ENCODE data around the gene COG5. TPM values are rescaled to one million over a fixed set of nuclear protein-coding genes. Genes with fewer than 3 reads are reported as not detected.

COG5 gene
- total RNA-seq, 1 experiment from 2014 or later = 29.1 TPM

DNA sequence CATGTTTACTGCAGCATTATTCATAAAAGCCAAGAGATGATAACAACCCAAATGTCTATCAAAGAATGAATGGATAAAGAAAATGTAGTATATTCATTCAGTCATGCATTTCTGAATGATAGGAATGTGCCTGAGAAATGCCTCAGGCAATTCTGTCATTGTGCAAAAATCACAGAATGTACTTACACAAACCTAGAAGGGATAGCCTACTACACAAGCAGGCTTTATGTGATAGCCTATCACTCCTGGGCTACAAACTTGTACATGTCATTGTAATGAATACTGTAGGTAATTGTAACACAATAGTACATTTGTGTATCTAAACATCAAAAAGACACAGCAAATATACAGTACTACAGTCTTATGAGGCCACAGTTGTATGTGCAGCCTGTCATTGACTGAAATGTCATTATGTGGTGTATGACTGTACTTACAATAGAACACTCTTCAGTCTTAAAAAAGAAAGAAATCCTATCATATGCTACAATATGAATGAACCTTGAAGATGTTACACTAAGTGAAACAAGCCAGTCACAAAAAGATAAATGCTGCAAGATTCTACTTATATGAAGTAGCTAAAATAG lies 235.6 kb downstream of the COG5 start:
- no peaks in the 10 kb centered on the region for H3K9me3 ChIP-seq (ENCODE audit: control insufficient read depth, insufficient read depth, low read depth, low read length)
- no peaks in the 10 kb centered on the region for H3K27me3 ChIP-seq (ENCODE audit: control insufficient read depth, insufficient read depth, low read length)
- TF ChIP-seq SIN3A (IDR thresholded peaks at IDR 0.05; ENCODE audit: borderline replicate concordance, insufficient read depth, low read depth, low read length) = no peak
- TF ChIP-seq, protein P1, sequence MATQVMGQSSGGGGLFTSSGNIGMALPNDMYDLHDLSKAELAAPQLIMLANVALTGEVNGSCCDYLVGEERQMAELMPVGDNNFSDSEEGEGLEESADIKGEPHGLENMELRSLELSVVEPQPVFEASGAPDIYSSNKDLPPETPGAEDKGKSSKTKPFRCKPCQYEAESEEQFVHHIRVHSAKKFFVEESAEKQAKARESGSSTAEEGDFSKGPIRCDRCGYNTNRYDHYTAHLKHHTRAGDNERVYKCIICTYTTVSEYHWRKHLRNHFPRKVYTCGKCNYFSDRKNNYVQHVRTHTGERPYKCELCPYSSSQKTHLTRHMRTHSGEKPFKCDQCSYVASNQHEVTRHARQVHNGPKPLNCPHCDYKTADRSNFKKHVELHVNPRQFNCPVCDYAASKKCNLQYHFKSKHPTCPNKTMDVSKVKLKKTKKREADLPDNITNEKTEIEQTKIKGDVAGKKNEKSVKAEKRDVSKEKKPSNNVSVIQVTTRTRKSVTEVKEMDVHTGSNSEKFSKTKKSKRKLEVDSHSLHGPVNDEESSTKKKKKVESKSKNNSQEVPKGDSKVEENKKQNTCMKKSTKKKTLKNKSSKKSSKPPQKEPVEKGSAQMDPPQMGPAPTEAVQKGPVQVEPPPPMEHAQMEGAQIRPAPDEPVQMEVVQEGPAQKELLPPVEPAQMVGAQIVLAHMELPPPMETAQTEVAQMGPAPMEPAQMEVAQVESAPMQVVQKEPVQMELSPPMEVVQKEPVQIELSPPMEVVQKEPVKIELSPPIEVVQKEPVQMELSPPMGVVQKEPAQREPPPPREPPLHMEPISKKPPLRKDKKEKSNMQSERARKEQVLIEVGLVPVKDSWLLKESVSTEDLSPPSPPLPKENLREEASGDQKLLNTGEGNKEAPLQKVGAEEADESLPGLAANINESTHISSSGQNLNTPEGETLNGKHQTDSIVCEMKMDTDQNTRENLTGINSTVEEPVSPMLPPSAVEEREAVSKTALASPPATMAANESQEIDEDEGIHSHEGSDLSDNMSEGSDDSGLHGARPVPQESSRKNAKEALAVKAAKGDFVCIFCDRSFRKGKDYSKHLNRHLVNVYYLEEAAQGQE (IDR thresholded peaks at IDR 0.05; ENCODE audit: insufficient read depth in 1 of 2, low read depth in 2 of 2, low read length in 1 of 2) = no peak
- TF ChIP-seq, protein P2, sequence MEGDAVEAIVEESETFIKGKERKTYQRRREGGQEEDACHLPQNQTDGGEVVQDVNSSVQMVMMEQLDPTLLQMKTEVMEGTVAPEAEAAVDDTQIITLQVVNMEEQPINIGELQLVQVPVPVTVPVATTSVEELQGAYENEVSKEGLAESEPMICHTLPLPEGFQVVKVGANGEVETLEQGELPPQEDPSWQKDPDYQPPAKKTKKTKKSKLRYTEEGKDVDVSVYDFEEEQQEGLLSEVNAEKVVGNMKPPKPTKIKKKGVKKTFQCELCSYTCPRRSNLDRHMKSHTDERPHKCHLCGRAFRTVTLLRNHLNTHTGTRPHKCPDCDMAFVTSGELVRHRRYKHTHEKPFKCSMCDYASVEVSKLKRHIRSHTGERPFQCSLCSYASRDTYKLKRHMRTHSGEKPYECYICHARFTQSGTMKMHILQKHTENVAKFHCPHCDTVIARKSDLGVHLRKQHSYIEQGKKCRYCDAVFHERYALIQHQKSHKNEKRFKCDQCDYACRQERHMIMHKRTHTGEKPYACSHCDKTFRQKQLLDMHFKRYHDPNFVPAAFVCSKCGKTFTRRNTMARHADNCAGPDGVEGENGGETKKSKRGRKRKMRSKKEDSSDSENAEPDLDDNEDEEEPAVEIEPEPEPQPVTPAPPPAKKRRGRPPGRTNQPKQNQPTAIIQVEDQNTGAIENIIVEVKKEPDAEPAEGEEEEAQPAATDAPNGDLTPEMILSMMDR (IDR thresholded peaks at IDR 0.05) = no peak
- no peak for TF ChIP-seq TCF7L2 (IDR thresholded peaks at IDR 0.05; ENCODE audit: low read depth, low read length)
- TF ChIP-seq POLR2AphosphoS5 (IDR thresholded peaks at IDR 0.05; ENCODE audit: low read depth, low read length) = no peak
- no peak overlapping the region for H3K27ac ChIP-seq (ENCODE audit: low read length)
- H3K4me1 ChIP-seq (ENCODE audit: control insufficient read depth, insufficient read depth, low read length) = no peaks in the 10 kb centered on the region
- no TSS peak for BruUV-seq (replicated peaks)
- POLR2A ChIA-PET = no interaction called here
- in situ Hi-C loops (cut with HindIII; ENCODE audit: low pct_unique_long_range_greater_than_20kb, low sequenced_read_pairs) (no loop called here), intact Hi-C loops (cut with micrococcal nuclease; ENCODE audit: unreplicated experiment) (no loop called here)
- ATAC-seq (no peak), DNase-seq (ENCODE audit: low read depth, low spot score) (no peak)
- H3K4me3 ChIP-seq (ENCODE audit: low read depth in 2 of 2, low read length in 2 of 2) = no peak overlapping the region
- CTCF ChIA-PET = no interaction called here
- no peaks in the 10 kb centered on the region for H3K36me3 ChIP-seq (ENCODE audit: control insufficient read depth, insufficient read depth, low read length)

DNA sequence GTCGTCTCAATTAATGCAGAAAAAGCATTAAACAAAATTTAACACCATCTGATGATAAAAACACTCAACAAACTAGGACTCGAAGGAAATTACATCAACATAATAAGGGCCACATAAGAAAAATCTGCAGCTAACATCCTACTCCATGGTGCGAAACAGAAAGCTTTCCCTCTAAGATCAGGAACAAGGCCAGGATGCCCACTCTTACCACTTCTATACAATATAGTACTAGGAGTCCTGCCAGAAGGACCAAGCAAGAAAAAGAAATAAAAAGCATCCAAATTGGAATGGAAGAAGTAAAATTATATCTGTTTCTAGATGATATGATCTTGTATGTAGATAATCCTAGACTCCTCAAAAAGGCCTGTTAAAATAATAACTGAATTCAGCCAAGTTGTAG lies 237.7 kb downstream of the COG5 start:
- CTCF ChIA-PET = no interaction called here
- BruUV-seq (replicated peaks) = no TSS peak
- Histone ChIP-seq H3K27me3 (ENCODE audit: control insufficient read depth, insufficient read depth, low read length) (no peaks in the 10 kb centered on the region), H3K4me1 (ENCODE audit: control insufficient read depth, insufficient read depth, low read length) (no peaks in the 10 kb centered on the region), H3K27ac (ENCODE audit: low read length) (no peak overlapping the region), H3K36me3 (ENCODE audit: control insufficient read depth, insufficient read depth, low read length) (no peaks in the 10 kb centered on the region), H3K9me3 (ENCODE audit: control insufficient read depth, insufficient read depth, low read depth, low read length) (no peaks in the 10 kb centered on the region), H3K4me3 (ENCODE audit: low read depth in 2 of 2, low read length in 2 of 2) (no peak overlapping the region)
- in situ Hi-C loops (cut with HindIII; ENCODE audit: low pct_unique_long_range_greater_than_20kb, low sequenced_read_pairs) (no loop called here), intact Hi-C loops (cut with micrococcal nuclease; ENCODE audit: unreplicated experiment) (no loop called here)
- ATAC-seq (no peak), DNase-seq (ENCODE audit: low read depth, low spot score) (no peak)
- POLR2A ChIA-PET = no interaction called here
- TF ChIP-seq, protein P2 (IDR thresholded peaks at IDR 0.05) = no peak
- TF ChIP-seq SIN3A (IDR thresholded peaks at IDR 0.05; ENCODE audit: borderline replicate concordance, insufficient read depth, low read depth, low read length) = no peak
- TF ChIP-seq POLR2AphosphoS5 (IDR thresholded peaks at IDR 0.05; ENCODE audit: low read depth, low read length) = no peak
- TF ChIP-seq, protein P1 (IDR thresholded peaks at IDR 0.05; ENCODE audit: insufficient read depth in 1 of 2, low read depth in 2 of 2, low read length in 1 of 2) = no peak
- no peak for TF ChIP-seq TCF7L2 (IDR thresholded peaks at IDR 0.05; ENCODE audit: low read depth, low read length)
